Measurements from ENCODE around the gene TLR1. TPM values are rescaled to one million over a fixed set of nuclear protein-coding genes. Genes with fewer than 3 reads are reported as not detected.

The TLR1 gene
- total RNA-seq, 1 experiment from 2014 or later: not detected

DNA sequence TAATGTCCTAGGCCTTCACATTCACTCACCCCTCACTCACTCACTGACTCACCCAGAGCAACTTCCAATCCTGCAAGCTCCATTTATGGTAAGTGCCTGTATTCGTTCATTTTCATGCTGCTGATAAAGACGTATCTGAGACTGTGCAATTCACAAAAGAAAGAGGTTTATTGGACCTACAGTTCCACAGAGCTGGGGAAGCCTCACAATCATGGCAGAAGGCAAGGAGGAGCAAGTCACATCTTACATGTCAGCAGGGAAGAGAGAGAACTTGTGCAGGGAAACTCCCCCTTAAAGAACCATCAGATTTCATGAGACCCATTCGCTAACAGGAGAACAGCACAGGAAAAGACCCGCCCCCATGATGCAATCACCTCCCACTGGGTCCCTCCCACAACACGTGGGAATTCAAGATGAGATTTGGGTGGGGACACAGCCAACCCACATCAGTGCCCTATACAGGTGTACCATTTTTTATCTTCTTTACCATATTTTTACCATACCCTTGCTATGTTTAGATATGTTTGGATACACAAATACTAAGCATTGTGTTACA lies 18.2 kb upstream of the TLR1 start:
- Histone ChIP-seq H3T11ph (ENCODE audit: low read length) (no peak overlapping the region), H2BK120ac (ENCODE audit: low read depth, low read length, poor library complexity, severe bottlenecking) (no peak overlapping the region), H3K27ac (ENCODE audit: insufficient read length, low read depth, low read length) (no peak overlapping the region), H4K5ac (ENCODE audit: insufficient read length, low read depth, low read length) (no peak overlapping the region), H2BK5ac (ENCODE audit: insufficient read length, low read length) (no peak overlapping the region), H4K20me1 (ENCODE audit: control insufficient read depth, insufficient read depth, insufficient read length) (no peaks in the 10 kb centered on the region), H3K14ac (ENCODE audit: insufficient read depth, low read length) (no peak overlapping the region), H2BK15ac (ENCODE audit: low read depth, low read length) (no peak overlapping the region), H3K9ac (ENCODE audit: extremely low read depth, insufficient read length, low read length) (no peak overlapping the region), H3K27me3 (ENCODE audit: insufficient read depth, low read length) (no peaks in the 10 kb centered on the region), H3K4me1 (ENCODE audit: insufficient read depth, low read length) (no peaks in the 10 kb centered on the region), H4K91ac (ENCODE audit: insufficient read length, low read depth, low read length) (no peak overlapping the region), H2AFZ (ENCODE audit: low read length) (no peak overlapping the region), H3K23ac (ENCODE audit: insufficient read length, low read depth, low read length) (no peak overlapping the region), H2BK12ac (ENCODE audit: insufficient read length, low read depth, low read length) (no peak overlapping the region), H3K79me2 (ENCODE audit: insufficient read depth, low read length) (no peaks in the 10 kb centered on the region), H3K23me2 (ENCODE audit: insufficient read length, low read depth, low read length, poor library complexity, severe bottlenecking) (no peaks in the 10 kb centered on the region), H3K9me3 (ENCODE audit: control insufficient read depth, low read depth, low read length) (peaks cover 7% of the 10 kb centered on the region), H3K56ac (ENCODE audit: insufficient read length, low read depth, low read length) (no peak overlapping the region), H3K79me1 (ENCODE audit: insufficient read depth, low read depth, low read length, poor library complexity, severe bottlenecking) (no peaks in the 10 kb centered on the region), H3K4me2 (ENCODE audit: insufficient read depth, insufficient read length, low read length) (no peak overlapping the region), H3K18ac (ENCODE audit: insufficient read length, low read depth, low read length) (no peak overlapping the region), H2AK5ac (ENCODE audit: insufficient read length, low read length) (no peak overlapping the region), H4K8ac (replicated peaks; ENCODE audit: insufficient read length, low read depth, low read length) (no peak overlapping the region), H3K4ac (ENCODE audit: low read depth, low read length) (no peak overlapping the region), H2BK20ac (ENCODE audit: low read depth, low read length, poor library complexity, severe bottlenecking) (no peak overlapping the region)
- Mint-ChIP-seq H3K27ac (no peak overlapping the region), H3K27me3 (ENCODE audit: low read depth) (peaks cover 7% of the 10 kb centered on the region), H3K4me1 (no peaks in the 10 kb centered on the region), H3K4me3 (no peak overlapping the region), H3K36me3 (ENCODE audit: insufficient read depth in 1 of 3, low read depth in 3 of 3) (peaks cover 2 to 8% (median 2%) of the 10 kb centered on the region in 3 experiments; a peak in 5 of 7 replicates), H3K9me3 (peaks cover 9 to 11% of the 10 kb centered on the region in 2 experiments; a peak in 4 of 5 replicates)
- TF ChIP-seq, protein P1, sequence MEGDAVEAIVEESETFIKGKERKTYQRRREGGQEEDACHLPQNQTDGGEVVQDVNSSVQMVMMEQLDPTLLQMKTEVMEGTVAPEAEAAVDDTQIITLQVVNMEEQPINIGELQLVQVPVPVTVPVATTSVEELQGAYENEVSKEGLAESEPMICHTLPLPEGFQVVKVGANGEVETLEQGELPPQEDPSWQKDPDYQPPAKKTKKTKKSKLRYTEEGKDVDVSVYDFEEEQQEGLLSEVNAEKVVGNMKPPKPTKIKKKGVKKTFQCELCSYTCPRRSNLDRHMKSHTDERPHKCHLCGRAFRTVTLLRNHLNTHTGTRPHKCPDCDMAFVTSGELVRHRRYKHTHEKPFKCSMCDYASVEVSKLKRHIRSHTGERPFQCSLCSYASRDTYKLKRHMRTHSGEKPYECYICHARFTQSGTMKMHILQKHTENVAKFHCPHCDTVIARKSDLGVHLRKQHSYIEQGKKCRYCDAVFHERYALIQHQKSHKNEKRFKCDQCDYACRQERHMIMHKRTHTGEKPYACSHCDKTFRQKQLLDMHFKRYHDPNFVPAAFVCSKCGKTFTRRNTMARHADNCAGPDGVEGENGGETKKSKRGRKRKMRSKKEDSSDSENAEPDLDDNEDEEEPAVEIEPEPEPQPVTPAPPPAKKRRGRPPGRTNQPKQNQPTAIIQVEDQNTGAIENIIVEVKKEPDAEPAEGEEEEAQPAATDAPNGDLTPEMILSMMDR (conservative IDR thresholded peaks at IDR 0.05): no peak
- no peak for DNase-seq
- no CpG with 5 or more reads among the region's 5 CpGs for WGBS (ENCODE audit: extremely low coverage, insufficient read length, low lambda C conversion rate)
